Ovary (tissue), 3 donors: Measurements from ENCODE around the gene HSPA12B.

Experiments used
- EP300 ChIP-seq: sonication (generic); formaldehyde crosslinking; IDR thresholded peaks from one replicate; pipeline ENCODE4 v1.6.1; 2017; ENCODE audit warnings: antibody characterized with exemption
- TF ChIP-seq, protein P1 (sequence below), 3 donors: fragments of 450-650 bp in 2 of 3; fragments of 200-600 bp in 1 of 3; IDR thresholded peaks; one replicate each; pipeline versions ENCODE4 v1.5.1 to v1.8.0; 2016 to 2022; ENCODE audit warnings: antibody characterized with exemption in 3 of 3, mild to moderate bottlenecking in 1 of 3
- donor health status: DM: no; HTN: no; CAD: no.

DNA sequence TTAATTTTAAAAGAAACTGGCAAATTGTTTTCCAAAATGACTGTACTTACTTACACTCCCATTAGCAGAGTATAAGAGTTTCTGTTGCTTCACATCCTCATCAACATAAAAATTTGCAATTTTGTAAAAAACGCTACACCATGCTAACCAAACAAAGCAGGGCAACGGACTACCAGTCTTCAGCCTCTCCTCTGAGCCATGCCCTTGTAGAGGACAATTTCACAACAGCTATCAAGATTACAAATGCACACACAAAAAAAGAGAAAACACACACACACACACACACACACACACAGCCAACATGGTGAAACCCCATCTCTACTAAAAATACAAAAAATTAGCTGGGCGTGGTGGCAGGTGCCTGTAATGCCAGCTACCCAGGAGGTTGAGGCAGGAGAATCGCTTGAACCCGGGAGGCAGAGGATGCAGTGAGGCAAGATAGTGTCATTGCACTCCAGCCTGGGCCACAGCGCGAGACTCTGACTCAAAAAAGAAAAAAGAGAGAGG is 39.1 kb downstream of the HSPA12B start:
- TF ChIP-seq, protein P1, sequence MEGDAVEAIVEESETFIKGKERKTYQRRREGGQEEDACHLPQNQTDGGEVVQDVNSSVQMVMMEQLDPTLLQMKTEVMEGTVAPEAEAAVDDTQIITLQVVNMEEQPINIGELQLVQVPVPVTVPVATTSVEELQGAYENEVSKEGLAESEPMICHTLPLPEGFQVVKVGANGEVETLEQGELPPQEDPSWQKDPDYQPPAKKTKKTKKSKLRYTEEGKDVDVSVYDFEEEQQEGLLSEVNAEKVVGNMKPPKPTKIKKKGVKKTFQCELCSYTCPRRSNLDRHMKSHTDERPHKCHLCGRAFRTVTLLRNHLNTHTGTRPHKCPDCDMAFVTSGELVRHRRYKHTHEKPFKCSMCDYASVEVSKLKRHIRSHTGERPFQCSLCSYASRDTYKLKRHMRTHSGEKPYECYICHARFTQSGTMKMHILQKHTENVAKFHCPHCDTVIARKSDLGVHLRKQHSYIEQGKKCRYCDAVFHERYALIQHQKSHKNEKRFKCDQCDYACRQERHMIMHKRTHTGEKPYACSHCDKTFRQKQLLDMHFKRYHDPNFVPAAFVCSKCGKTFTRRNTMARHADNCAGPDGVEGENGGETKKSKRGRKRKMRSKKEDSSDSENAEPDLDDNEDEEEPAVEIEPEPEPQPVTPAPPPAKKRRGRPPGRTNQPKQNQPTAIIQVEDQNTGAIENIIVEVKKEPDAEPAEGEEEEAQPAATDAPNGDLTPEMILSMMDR (IDR thresholded peaks at IDR 0.05), result no peak
- TF ChIP-seq EP300, result no peak
